Epidermal melanocyte (primary cell): ENCODE measurements around the gene EFCAB13.
"Not testable (repeated sequence)": the region's sequence is repeated elsewhere in the genome, so short reads cannot be mapped to it uniquely, and the experiment has no call there.

Experiments
- DNase-seq: peaks from one replicate; pipeline ENCODE4 v3.0.0; 2011; ENCODE audit warnings: low spot score; ENCODE audit not compliant: insufficient read length

The EFCAB13 gene

GRCh38 chr17:47330548-47330947 is 6.8 kb downstream of the EFCAB13 start:
- no peak for DNase-seq

GRCh38 chr17:47332287-47332686 is 8.5 kb downstream of the EFCAB13 start:
- DNase-seq = no peak

- no peak for DNase-seq
Observed at GRCh38 chr17:47335101-47335936, 11.6 kb downstream of the EFCAB13 start.

GRCh38 chr17:47338026-47338425 is 14.3 kb downstream of the EFCAB13 start:
- DNase-seq = no peak

DNA sequence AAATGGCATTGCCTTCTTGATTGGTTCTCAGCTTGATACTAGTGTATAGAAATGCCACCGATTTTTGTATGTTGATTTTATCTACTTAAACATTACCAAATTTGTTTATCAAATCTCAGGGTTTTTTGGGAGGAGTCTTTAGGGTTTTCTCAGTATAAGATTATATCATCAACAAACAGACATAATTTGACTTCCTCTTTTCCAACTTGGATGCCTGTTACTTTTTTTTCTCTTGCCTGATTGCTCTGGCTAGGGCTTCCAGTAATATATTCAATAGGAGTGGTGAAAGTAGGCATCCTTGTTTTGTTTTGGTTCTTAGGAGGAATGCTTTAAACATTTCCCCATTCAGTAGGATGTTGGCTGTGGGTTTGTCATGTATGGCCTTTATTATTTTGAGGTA is 29.1 kb downstream of the EFCAB13 start:
- DNase-seq = no peak

DNA sequence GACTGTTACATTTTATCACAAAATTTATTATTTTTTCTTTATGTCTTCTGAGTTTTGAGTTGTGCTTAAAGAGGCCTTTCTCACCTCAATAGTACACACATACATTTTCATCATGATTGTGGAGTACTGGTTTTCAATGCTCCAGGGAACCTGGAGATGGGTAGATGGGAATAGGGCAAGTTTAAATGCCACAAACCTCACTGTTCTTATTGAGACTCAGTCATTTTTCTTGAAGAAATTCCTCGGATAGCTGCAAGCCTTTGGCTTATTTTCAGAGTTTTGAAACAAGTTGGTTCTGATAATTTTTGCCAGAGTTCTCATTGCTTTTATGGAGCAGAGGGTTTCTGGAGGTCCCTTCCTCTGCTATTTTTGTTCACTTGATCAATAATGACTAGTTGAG is 34.9 kb downstream of the EFCAB13 start:
- no peak for DNase-seq

DNA sequence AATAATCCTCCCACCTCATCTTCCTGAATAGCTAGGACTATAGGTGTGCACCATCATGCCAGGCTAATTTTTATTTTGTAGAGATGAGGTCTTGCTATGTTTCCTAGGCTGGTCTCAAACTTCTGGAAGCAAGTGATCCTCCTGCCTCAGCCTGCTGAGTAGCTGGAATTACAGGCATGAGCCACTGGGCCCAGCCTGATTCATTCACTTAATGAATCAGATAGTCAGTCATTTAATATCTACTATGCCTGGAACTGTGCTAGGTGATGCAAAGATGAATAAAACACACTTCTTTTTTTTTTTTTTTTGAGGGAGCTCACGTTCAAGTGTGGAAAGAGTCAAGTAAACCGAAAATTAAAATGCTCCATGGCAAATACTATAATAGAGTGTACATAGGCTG is 39.4 kb downstream of the EFCAB13 start:
- DNase-seq = no peak

DNA sequence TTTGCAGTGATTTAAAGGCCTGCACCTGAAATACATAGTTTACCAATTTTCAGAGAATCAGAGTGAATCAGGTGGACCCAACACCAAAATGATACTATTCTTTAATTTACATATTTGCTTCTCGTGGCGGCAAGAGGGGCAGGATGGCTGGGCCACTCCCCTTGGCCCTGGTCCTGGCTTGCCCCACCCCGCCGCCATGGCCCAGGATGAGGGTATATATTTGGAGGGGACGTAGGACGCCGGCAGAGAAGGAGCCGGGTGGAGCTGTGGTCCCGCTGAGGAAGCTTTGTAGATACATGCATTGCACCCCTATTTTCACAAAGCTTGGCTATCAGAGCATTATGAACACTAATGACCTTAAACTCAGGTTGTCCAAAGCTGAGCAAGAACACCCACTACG is 43.5 kb downstream of the EFCAB13 start:
- no peak for DNase-seq

DNA sequence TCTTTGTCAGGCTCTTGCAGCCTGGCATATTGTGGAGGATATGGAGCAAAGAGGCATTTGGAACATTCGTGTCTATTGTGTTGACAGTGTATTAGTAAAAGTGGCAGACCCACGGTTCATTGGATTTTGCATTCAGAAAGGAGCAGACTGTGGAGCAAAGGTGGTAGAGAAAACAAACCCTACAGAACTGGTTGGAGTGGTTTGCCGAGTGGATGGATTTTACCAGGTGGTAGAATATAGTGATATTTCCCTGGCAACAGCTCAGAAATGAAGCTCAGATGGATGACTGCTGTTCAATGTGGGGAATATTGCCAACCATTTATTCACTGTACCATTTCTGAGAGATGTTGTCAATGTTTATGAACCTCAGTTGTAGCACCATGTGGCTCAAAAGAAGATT is 44.5 kb downstream of the EFCAB13 start:
- DNase-seq = no peak

- DNase-seq = not testable (repeated sequence)
Observed at GRCh38 chr17:47370899-47371298, 47.1 kb downstream of the EFCAB13 start.

DNA sequence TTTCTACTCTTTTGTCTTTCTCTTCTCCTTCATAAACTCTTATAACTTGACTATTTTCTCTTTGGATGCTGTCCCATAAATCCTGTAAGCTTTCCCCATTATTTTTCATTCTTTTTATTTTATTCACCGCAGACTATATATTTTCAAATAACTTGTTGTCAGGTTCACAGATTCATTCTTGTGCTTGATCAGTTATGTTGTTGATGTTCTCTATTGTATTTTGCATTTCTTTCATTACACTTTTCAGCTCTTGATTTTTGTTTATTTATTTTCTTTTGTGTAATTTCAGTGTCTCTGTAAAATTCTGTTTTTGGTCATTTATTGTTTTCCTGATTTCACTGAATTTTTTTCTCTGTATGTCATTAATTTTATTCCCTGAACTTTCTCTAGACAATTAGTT is 49.2 kb downstream of the EFCAB13 start:
- no peak for DNase-seq

DNA sequence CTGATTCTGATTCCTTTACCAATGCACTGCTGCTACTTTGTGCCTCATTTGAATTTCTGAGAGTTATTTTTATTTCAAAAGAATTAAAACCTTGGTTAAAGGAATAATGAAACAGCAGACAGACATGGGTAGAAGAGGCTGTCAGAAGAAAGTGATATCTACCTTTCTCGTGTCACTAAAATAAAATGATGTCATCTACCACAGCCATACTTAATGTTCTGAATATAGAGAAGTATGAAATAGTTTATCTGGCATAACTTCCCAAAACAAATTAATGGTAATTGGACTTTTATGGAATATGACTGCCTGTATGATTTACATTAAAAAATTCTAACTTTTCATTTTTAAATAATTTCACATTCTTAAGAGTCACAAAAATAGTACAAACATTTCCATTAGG is 52.5 kb downstream of the EFCAB13 start:
- DNase-seq = no peak

DNA sequence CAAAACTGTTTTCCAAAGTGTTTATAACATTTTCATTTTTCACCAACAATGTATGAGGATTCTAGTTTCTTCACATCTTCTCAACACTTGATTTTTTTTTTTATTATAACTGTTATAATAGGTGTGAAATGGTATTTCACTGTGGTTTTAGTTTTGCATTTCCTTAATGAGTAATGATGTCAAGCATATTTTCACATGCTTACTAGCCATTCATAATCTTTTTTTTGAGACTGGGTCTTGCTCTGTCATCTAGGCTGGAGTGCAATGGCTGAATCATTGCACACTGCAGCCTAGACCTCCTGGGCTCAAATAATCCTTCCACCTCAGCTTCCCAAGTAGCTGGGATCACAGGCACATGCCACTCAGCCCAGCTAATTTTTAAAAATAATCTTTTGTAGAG is 65.1 kb downstream of the EFCAB13 start:
- no peak for DNase-seq

DNA sequence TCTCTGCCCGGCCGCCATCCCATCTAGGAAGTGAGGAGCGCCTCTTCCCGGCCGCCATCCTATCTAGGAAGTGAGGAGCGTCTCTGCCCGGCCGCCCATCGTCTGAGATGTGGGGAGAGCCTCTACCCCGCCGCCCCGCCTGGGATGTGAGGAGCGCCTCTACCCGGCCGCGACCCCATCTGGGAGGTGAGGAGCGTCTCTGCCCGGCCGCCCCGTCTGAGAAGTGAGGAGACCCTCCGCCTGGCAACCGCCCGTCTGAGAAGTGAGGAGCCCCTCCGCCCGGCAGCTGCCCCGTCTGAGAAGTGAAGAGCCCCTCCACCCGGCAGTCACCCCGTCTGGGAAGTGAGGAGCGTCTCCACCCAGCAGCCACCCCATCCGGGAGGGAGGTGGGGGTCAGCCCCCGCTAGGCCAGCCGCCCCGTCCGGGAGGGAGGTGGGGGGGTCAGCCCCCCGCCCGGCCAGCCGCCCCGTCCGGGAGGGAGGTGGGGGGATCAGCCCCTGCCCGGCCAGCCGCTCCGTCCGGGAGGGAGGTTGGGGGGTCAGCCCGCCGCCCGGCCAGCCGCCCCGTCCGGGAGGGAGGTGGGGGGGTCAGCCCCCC is 73.9 kb downstream of the EFCAB13 start:
- not testable (repeated sequence) for DNase-seq

DNA sequence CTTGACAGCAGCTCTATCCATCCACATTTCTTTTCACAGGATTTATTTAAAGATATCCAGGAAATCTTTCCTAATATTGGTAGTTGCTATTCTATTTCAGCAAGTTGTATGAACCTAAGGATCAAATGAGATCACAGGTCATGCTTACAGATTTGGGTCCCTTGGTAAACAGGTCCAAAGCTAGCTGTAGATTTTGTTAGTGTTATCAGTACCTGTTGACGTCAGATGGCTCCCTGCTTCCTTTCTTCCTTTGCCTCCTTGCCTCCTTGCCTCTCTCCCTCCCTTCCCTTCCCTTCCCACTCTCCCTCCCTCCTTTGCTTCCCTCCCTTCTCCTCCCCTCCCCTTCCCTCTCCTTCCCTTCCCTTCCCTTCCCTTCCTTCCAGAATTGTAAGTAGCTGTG is 76.6 kb downstream of the EFCAB13 start:
- no peak for DNase-seq

DNA sequence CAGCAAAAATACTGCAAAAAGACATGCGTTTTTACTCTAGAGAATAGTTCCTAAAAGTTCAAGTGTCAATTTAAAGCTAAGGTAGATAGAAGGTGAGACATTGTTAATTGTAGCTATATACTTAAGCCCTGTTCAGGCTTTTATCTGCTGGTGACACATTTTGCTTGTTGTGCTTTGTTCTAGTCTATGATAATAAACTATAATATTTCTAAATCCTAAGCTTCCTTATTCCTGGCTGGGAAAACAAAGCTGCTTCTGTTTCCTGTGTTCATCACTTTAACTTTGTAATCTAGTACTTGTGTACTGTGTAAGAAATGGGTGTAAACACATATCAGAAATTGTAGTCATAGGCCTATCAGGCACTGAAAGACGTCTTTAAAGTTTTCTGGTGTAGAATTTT is 77.3 kb downstream of the EFCAB13 start:
- no peak for DNase-seq

DNA sequence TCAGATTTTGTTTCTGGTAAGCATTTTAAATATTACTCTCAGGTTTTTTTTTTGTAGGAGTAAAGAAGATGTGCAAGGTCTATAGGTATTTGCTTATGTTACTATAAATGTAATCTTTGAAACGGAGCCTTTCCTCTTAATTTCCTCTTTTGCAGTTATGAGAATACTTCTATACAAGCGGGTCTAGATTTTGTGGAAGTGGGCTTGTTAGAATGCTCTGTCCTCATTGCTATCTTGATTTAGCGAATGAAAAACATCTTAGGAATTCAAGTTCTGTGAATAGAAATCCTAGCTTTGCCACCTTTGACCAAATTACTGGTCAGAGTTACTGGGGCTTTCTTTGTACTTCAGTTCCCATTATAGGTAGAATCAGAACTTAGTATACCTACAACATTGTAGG is 80.3 kb downstream of the EFCAB13 start:
- no peak for DNase-seq

DNA sequence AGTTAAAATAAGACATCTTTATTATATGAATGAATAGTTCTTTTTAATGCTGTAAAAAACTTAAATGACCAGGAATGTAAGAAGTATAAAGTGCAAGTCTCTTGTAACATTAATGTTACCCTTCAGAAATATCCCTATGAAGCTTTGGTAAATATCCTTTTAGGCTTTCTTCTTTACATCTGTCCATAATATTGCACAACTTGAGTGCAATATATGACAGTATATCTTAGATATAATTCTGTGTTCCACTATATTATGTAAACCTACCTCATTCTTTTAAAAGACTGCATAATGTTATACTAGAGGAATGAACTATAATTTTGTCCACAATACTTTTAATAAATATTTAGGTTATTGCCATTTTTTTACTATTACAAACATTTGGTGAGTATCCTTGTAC is 81.1 kb downstream of the EFCAB13 start:
- no peak for DNase-seq

GRCh38 chr17:47413872-47414271 is 90.1 kb downstream of the EFCAB13 start:
- no peak for DNase-seq

DNA sequence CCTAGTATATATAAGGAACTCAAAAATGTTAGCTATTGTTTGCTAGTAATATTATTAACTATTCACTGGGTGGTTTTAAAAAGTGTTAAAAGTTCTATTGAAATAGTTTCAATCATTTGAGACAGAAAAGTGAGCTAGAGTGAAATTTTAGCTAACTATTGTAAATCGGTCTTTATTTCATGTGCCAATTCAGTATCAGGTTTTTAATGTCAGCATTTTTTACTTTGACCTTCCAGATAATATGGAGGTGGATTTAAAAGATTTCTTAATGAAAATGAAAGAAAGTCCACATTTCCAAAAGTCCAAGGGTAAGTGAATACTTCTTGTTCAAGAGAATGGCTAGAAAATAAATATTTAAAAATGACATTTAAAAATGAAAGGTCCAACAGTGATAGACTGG is 90.9 kb downstream of the EFCAB13 start:
- no peak for DNase-seq

DNA sequence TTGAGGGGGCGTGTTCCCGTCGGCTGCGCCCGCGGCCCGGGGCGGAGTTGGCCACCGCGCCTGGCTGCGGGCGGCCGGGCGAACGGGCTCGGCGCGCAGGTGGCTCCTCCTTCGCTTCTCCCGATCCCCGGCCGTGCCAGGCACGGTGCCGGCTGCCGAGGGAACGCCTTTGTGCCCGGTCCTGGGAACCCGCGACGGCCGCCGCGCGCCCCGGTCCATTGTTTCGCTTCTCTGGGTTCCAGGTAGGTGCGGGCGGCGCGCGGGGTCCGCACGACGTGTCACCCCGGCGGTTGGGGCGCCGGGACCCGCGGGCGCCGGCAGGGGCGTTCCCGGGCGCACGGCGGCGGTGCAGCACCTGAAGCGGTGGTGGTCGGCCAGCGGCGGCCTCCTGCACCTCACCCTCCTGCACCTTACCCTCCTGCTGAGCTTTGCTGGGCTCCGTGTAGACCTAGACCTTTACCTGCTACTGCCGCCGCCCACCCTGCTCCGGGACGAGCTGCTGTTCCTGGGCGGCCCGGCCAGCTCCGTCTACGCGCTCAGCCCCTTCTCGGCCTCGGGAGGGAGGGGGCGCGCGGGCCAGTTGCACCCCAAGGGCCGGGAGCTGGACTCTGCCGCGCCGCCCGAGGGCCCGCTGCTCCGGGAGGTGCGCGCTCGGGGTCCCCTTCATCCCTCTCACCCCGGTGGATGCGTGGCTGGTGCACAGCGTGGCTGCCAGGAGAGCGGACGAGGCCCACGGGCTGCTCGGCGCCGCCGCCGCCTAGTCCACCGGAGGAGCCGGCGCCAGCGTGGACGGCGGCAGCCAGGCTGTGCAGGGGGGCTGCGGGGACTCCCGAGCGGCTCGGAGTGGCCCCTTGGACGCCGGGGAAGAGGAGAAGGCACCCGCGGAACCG is 99.9 kb downstream of the EFCAB13 start:
- DNase-seq = no peak

- not testable (repeated sequence) for DNase-seq
Observed at GRCh38 chr17:47425233-47425632, 101.5 kb downstream of the EFCAB13 start.
